BLaER1 (cell line): ENCODE measurements around the gene GULP1.
"Not testable (repeated sequence)": the region's sequence is repeated elsewhere in the genome, so short reads cannot be mapped to it uniquely, and the experiment has no call there.

Source experiments
- H3K27ac ChIP-seq: shearing (Covaris generic); formaldehyde crosslinking; 2 replicates; pipeline ENCODE4 v1.8.1; 2022
- H3K27me3 ChIP-seq: shearing (Covaris generic); formaldehyde crosslinking; 2 replicates; pipeline ENCODE4 v1.8.1; 2022
- H3K36me3 ChIP-seq: shearing (Covaris generic); formaldehyde crosslinking; 2 replicates; pipeline ENCODE4 v1.8.1; 2022
- H3K4me1 ChIP-seq: shearing (Covaris generic); formaldehyde crosslinking; 2 replicates; pipeline ENCODE4 v1.8.1; 2022
- H3K4me2 ChIP-seq: shearing (Covaris generic); formaldehyde crosslinking; 2 replicates; pipeline ENCODE4 v1.8.1; 2022
- H3K4me3 ChIP-seq: shearing (Covaris generic); formaldehyde crosslinking; 2 replicates; pipeline ENCODE4 v1.8.1; 2022
- H3K9ac ChIP-seq: shearing (Covaris generic); formaldehyde crosslinking; 2 replicates; pipeline ENCODE4 v1.8.1; 2022
- H3K9me3 ChIP-seq: shearing (Covaris generic); formaldehyde crosslinking; 2 replicates; pipeline ENCODE4 v1.8.1; 2022
- H4K20me1 ChIP-seq: shearing (Covaris generic); formaldehyde crosslinking; 2 replicates; pipeline ENCODE4 v1.8.1; 2022
- Cebpa-rat ChIP-seq: shearing (Covaris generic); IDR thresholded peaks from 2 replicates; pipeline ENCODE4 v1.8.1; 2022

GULP1 gene

DNA sequence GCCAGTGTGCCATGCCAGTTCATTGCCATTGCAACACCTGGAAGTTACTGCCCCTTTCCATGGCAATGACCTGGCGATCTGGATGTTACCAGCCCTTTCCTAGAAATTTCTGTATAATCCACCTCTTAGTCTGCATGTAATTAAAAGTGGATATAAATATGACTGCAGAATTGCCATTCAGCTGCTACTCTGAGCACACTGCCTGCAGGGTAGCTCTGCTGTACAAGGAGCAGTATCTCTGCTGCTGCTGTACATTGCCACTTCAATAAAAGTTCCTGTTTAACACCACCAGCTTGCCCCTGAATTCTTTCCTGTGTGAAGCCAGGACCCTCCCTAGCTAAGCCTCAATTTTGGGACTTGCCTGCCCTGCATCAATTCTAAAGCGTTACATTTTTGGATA, 17.4 kb upstream of the GULP1 start:
- no peak for TF ChIP-seq Cebpa-rat
- Histone ChIP-seq H3K27ac (no peak overlapping the region), H4K20me1 (no peaks in the 10 kb centered on the region), H3K4me2 (no peak overlapping the region), H3K36me3 (no peaks in the 10 kb centered on the region), H3K9me3 (no peaks in the 10 kb centered on the region), H3K27me3 (no peaks in the 10 kb centered on the region), H3K4me3 (no peak overlapping the region), H3K4me1 (no peaks in the 10 kb centered on the region), H3K9ac (no peak overlapping the region)

- H4K20me1 ChIP-seq: no peaks in the 10 kb centered on the region
- H3K9ac ChIP-seq: no peak overlapping the region
- no peaks in the 10 kb centered on the region for H3K9me3 ChIP-seq
- H3K4me3 ChIP-seq: no peak overlapping the region
- H3K4me1 ChIP-seq: no peaks in the 10 kb centered on the region
- no peak overlapping the region for H3K27ac ChIP-seq
- no peak overlapping the region for H3K4me2 ChIP-seq
- H3K36me3 ChIP-seq: no peaks in the 10 kb centered on the region
- no peak for TF ChIP-seq Cebpa-rat
- H3K27me3 ChIP-seq: no peaks in the 10 kb centered on the region
Observed at GRCh38 chr2:188276255-188276654, 15.4 kb upstream of the GULP1 start.

DNA sequence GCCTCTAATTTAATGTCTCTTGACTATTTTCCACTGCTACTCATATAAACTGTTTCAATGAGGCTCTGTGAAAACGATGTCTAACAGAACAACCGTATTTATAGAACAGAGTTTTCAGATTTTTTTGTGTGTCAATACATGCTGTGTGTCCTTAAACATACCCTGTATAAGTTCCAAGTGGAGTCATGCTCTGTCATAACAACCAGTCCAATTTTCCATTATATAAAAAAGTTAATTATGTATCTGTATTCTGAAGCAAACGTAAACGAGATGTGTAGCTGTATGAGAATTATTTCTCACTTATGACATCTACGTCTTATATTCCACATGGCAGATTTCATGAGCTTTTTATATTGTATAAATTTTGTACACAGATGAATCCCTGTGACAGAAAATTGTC, 13.9 kb upstream of the GULP1 start:
- Histone ChIP-seq H3K4me1 (no peaks in the 10 kb centered on the region), H3K27me3 (no peaks in the 10 kb centered on the region), H3K4me3 (no peak overlapping the region), H3K27ac (no peak overlapping the region), H4K20me1 (no peaks in the 10 kb centered on the region), H3K36me3 (no peaks in the 10 kb centered on the region), H3K4me2 (no peak overlapping the region), H3K9me3 (no peaks in the 10 kb centered on the region), H3K9ac (no peak overlapping the region)
- TF ChIP-seq Cebpa-rat: no peak

DNA sequence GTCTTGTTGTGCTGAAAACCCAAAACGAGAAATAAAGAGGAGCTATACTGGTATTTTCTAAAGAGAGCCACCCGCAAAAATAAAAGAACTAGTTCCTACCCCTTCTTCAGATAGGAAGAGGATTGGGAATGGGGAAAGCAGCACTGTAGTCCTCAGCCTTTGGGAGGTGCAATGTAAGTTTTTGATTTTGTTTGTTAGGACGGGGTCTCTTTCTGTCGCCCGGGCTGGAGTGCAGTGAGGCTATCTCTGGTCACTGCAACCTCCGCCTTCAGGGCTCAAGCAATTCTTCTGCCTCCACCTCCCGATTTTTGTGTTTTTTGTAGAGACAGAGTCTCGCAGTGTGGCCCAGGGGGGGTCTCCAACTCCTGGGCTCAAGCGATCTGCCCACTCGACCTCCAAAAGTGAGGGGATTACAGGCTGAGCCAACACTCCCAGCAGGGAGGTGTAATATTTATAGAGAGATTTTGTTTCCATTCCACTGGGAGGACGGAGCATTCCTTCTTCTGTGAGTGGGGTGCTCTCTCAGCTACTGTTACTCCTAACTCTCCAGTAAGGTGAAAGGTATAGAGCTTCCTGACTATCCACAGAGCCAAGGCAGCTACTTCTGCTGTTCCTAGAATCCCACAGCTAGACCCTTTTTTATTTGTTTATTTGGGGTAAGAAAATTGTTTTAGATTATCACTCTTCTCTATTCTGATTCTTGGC, 13.1 kb upstream of the GULP1 start:
- no peak overlapping the region for H3K4me2 ChIP-seq
- H3K27ac ChIP-seq: no peak overlapping the region
- no peaks in the 10 kb centered on the region for H3K9me3 ChIP-seq
- no peaks in the 10 kb centered on the region for H3K27me3 ChIP-seq
- H4K20me1 ChIP-seq: no peaks in the 10 kb centered on the region
- TF ChIP-seq Cebpa-rat: no peak
- H3K4me3 ChIP-seq: no peak overlapping the region
- H3K9ac ChIP-seq: no peak overlapping the region
- no peaks in the 10 kb centered on the region for H3K36me3 ChIP-seq
- no peaks in the 10 kb centered on the region for H3K4me1 ChIP-seq

DNA sequence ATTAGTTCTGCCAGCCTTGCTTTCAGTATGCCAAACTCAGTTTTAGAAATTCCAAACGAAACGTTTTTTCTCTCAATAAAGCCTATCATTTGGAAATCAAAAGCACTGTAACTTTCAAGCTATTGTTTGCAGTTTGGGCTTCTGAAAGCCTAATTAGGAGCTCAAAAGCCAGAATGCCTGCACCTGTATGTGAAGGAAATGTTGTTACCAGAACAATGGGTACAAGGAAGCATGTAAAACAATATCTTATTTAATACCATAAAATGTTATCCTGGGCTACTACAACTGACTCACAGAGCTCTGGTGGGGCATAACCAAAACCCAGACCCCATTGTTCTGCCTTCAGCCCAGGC, 12.6 kb upstream of the GULP1 start:
- Histone ChIP-seq H3K4me3 (no peak overlapping the region), H3K4me1 (no peaks in the 10 kb centered on the region), H3K27me3 (no peaks in the 10 kb centered on the region), H3K9ac (no peak overlapping the region), H3K27ac (no peak overlapping the region), H3K4me2 (no peak overlapping the region), H4K20me1 (no peaks in the 10 kb centered on the region), H3K9me3 (no peaks in the 10 kb centered on the region), H3K36me3 (no peaks in the 10 kb centered on the region)
- no peak for TF ChIP-seq Cebpa-rat

GRCh38 chr2:188280811-188281222, 10.9 kb upstream of the GULP1 start:
- Histone ChIP-seq H3K36me3 (no peaks in the 10 kb centered on the region), H3K27ac (no peak overlapping the region), H3K4me1 (no peaks in the 10 kb centered on the region), H3K9me3 (no peaks in the 10 kb centered on the region), H3K4me3 (no peak overlapping the region), H3K4me2 (no peak overlapping the region), H4K20me1 (no peaks in the 10 kb centered on the region), H3K9ac (no peak overlapping the region), H3K27me3 (no peaks in the 10 kb centered on the region)
- TF ChIP-seq Cebpa-rat: no peak

- Histone ChIP-seq H3K9ac (no peak overlapping the region), H3K27me3 (no peaks in the 10 kb centered on the region), H3K4me3 (no peak overlapping the region), H3K4me1 (no peaks in the 10 kb centered on the region), H4K20me1 (no peaks in the 10 kb centered on the region), H3K9me3 (no peaks in the 10 kb centered on the region), H3K27ac (no peak overlapping the region), H3K36me3 (no peaks in the 10 kb centered on the region), H3K4me2 (no peak overlapping the region)
- no peak for TF ChIP-seq Cebpa-rat
Observed at GRCh38 chr2:188282907-188283306, 8.8 kb upstream of the GULP1 start.

DNA sequence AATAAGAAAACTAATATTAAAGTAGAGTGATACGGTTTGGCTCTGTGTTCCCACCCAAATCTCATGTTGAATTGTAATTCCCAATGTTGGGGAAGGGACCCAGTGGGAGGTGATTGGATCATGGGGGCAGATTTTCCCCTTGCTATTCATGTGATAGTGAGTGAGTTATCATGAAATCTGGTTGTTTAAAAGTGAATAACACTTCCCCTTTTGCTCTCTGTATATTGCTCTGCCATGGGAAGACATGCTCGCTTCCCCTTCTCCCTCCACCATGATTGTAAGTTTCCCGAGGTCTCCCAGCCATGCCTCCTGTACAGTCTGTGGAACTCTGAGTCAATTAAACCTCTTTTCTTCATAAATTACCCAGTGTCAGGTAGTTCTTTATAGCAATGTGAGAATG, 7.4 kb upstream of the GULP1 start:
- not testable (repeated sequence) for H3K4me1 ChIP-seq, H3K4me2 ChIP-seq, H3K9ac ChIP-seq

GRCh38 chr2:188285049-188285448, 6.6 kb upstream of the GULP1 start:
- Histone ChIP-seq H3K27ac (no peak overlapping the region), H3K4me2 (no peak overlapping the region), H4K20me1 (no peaks in the 10 kb centered on the region), H3K9me3 (no peaks in the 10 kb centered on the region), H3K4me3 (no peak overlapping the region), H3K9ac (no peak overlapping the region), H3K27me3 (no peaks in the 10 kb centered on the region), H3K4me1 (no peaks in the 10 kb centered on the region), H3K36me3 (no peaks in the 10 kb centered on the region)
- TF ChIP-seq Cebpa-rat: no peak

More for the DNA sequence above, 7.4 kb upstream of the GULP1 start:
- not testable (repeated sequence) for H3K9me3 ChIP-seq, H3K27ac ChIP-seq, H3K27me3 ChIP-seq, H4K20me1 ChIP-seq, H3K36me3 ChIP-seq, H3K4me3 ChIP-seq

DNA sequence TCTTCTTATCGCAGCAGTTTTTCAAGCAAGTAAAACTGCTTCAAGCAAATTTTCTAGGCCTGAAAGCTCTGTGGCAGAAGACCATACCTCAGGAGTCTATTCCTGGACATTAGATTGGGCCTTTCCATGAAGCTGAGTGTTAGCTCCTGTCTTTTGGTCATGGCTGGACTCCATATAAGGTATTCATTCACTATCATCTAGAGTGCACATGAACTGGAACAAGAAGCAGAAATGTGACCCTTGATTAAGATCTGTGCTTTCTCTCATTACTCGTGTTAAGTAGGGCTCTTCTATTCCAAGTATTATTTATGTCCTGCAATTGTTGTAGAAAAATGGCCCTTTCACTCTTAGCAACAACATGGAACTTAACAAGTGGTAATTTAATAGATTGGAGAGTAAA, 5.9 kb upstream of the GULP1 start:
- no peak overlapping the region for H3K4me2 ChIP-seq
- no peaks in the 10 kb centered on the region for H3K4me1 ChIP-seq
- no peak overlapping the region for H3K27ac ChIP-seq
- H3K36me3 ChIP-seq: no peaks in the 10 kb centered on the region
- no peak overlapping the region for H3K9ac ChIP-seq
- H3K4me3 ChIP-seq: no peak overlapping the region
- H3K27me3 ChIP-seq: no peaks in the 10 kb centered on the region
- H4K20me1 ChIP-seq: no peaks in the 10 kb centered on the region
- H3K9me3 ChIP-seq: no peaks in the 10 kb centered on the region
- no peak for TF ChIP-seq Cebpa-rat

- Histone ChIP-seq H3K9ac (no peak overlapping the region), H3K27ac (no peak overlapping the region), H3K4me2 (no peak overlapping the region), H3K4me1 (no peaks in the 10 kb centered on the region), H3K4me3 (no peak overlapping the region), H3K36me3 (no peaks in the 10 kb centered on the region), H3K27me3 (peaks cover 10% of the 10 kb centered on the region; the same call in 1 of the 2 replicates), H3K9me3 (peaks cover 20% of the 10 kb centered on the region), H4K20me1 (no peaks in the 10 kb centered on the region)
- no peak for TF ChIP-seq Cebpa-rat
Observed at GRCh38 chr2:188291142-188291616, 495 bp upstream of the GULP1 start.
